GM21381 (cell line): ENCODE data around the gene DLX5.
"Not testable (repeated sequence)": the region's sequence is repeated elsewhere in the genome, so short reads cannot be mapped to it uniquely, and the experiment has no call there.

Source experiments
- ATAC-seq: cut with Tn5 transposase; IDR thresholded peaks from one replicate; pipeline ENCODE4 v1.9.1; 2021; ENCODE audit warnings: mild to moderate bottlenecking, moderate library complexity; ENCODE audit not compliant: unreplicated experiment

DLX5 gene

GRCh38 chr7:97024209-97025129 lies at the start of gene DLX5:
Gene DLX5 (minus strand): TSS chr7:97024831. CDS start chr7:97024623, 208 bp downstream.
- no peak for ATAC-seq

DNA sequence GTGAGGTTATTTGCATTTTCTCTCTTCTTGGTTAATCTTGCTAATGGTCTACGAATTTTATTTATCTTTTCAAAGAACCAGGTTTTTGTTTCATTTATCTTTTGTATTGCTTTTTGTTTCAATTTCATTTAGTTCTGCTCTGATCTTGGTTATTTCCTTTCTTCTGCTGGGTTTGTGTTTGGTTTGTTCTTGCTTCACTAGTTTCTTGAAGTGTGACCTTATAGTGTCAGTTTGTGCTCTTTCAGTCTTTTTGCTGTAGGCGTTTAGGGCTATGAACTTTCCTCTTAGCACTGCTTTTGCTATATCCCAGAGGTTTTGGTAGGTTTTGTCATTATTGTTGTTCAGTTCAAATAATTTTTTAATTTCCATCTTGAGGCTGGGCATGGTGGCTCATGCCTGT lies 47.4 kb upstream of the DLX5 start:
- ATAC-seq = not testable (repeated sequence)

DNA sequence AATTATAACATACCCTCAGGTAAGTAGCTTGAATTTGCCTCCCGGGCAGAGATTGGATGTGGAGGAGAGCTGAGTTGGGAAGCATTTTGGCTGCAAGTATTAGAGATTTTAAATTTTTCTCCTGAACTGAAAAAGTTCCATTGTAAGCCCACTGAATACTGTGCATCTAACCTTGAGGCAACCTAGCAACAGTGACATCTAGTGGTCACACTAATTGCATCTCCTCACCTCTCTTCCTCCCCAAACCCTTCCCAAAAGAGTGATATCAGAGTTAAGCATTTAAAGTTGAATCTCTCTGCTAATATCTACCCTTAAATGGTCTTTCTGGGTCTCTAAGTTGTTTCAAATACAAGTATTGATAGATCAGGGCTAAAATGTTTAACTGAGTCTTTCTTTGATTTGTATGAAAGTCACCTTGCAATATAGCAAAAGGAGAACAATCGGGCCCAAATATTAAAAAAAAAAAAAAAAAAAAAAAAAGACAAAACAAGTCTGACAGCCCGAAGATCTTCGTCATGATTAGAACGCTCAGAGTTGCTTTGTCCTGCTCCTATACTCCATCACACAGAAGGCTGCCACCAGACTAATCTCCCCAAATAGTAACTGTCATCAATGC lies 40.4 kb upstream of the DLX5 start:
- peak; percentile 77 for ATAC-seq

GRCh38 chr7:97064020-97064419 lies 39.4 kb upstream of the DLX5 start:
- ATAC-seq = no peak

DNA sequence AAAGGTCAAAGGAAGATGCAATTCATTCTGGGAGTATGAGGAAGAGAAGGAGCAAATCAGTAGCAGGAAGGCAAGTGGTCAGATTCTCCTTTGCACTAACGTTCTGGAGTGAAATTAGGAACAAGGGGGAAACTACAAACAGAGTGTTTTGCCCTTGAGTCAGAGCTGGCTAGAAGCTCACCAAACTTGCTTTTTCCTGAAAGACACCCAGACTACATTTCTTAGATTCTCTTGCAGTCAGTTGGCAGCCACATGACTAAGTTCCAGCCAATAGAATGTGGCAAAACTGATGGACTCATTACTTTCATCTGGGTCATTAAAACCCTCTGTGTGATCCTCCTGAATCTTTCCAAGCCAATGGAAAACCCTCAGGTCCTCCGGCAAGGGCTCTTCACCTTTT lies 18.6 kb upstream of the DLX5 start:
- ATAC-seq = no peak

DNA sequence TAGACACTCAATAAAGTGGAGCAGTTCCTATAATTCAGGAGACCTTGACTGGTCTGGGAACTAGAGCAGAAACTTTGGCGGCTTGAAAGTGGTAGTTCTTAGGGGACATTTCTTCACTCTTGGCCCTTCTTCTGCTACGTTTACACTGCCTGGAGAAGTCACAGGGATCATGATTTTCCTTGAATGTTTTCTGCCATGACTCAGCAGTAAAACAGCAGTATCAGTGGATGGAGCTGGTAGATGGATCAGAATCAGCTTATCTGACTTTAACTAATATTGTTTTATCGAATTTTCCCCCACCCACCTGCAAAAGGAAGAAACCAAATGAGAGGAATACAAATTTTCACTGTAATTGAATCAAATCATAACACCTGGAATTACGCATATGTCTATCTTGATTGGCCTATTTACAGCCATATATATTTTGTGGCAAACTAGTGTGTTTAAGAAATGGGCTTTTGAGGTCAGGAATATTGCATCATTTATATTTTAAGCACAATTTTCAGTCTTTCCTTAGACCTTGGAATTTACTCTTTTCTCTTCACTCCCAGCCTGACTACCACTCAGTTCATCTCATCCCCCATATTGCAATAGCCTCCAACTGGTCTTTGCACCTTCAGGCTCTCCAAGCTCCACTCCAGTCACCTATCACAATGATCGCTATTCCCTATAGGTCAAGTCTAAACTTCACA lies 14.9 kb upstream of the DLX5 start:
- ATAC-seq = no peak

GRCh38 chr7:97034213-97034852 lies 9.7 kb upstream of the DLX5 start:
- not testable (repeated sequence) for ATAC-seq

- ATAC-seq = peak; percentile 93
Measured at GRCh38 chr7:97027427-97028234, 3.0 kb upstream of the DLX5 start.

DNA sequence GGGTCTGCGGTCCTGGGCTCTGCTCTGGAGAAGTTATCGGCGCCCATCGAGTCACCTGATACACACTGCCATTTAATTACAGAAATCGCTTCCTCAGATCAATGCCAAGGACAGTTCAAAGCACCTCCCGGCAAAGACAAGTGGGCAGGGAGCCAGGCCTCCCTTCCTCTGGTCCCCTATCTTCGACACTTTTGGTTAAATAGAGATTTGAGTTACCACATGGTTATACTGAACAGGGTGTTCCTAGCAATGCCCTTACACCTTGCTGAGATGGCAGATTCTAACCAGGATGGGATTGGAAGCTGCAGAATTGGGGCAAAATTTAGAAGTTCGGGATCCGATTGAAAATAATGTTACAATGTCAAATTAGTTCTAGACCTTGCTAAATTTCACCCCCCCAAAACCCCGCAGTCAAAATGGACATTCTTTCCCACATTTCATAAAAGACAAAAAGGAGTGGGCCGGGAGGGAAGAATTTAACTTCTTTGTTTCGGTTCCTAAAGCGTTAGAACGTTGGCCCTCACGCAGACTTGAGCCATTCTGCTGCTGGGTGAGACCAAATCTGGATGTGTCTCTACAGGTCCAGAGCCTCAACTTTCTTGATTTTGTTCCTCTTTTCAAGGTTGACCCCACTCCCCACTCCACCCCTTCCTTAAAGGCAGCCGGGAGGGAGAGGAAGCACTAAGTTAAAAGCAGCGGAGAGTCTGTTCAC lies 2.2 kb upstream of the DLX5 start:
- peak; percentile 11 for ATAC-seq

DNA sequence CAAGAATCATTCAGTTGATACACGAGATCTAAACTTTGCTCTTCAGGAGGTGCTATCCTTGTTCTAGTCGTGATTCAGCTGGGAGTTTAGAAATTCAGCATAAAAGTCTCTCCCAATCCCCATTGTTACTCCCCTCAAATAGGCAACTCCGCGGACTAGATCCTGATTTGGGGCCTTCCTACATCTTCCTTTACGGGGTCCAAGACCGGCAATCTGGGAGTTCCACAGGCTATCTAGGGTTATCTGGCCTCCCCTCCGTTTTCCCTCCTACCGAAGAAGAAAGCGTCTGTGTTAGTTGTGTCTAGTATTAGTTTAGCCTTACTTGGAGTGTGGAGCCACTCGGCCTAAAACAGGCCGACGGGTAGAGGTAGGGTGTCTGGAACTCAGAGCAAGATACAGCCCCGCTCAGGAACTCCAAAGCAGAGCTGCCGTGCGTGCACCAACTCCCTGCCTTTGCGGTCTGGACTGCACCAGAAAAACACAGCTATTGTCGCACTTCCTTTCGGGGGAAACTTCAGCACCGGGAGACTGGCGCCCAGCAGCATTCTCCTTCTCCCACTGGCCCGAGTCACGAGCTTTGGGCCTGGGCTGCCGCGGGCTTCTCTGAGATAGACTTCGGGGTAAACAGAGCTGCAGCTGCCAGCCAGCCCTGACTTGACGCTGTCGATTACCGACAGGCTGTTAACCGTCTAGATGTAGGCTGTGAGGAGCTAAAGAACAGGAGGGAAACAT lies 1.5 kb upstream of the DLX5 start:
- ATAC-seq = no peak

GRCh38 chr7:97025130-97025499 lies 484 bp upstream of the DLX5 start:
- ATAC-seq = no peak

DNA sequence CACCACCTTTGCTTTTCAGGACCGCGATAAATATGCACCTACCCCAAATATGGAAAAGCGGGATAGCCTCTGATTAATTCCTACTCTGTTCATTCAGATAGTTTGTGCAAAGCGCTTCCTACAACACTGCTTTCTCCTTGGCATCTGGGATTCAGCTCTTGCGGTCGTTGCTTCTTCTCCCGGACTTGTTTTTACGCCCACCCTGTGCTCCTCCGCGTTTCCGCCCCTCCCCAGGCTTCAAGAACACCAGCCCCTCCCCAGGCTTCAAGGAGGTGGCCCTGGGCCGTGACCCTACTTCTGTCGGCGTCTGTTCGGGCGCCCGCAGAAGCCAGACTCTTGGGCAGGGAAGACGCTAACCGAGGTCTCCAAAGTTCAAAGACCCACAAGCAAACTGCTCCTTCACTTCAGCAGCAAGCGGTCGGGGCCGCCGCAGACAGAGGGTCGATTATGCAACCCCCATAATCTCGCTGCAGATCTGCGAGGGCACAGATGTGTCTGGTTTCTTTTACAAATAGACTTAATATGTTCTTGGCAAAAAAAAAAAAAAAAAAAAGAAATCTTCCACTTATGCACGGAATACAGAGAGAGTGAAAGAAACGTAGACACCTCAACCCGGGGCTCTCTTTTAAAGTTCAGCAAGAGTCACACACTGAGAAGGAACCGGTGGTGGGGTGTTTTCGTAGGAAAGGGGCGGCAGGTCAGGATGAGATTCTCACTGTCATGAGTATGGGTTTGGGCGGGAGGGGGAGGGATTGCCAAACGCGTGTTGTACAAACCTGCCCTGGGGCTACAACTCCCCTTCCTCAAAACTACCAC lies 1.9 kb downstream of the DLX5 start:
- no peak for ATAC-seq

- ATAC-seq = no peak
Measured at GRCh38 chr7:97021747-97022490, 2.7 kb downstream of the DLX5 start.

- no peak for ATAC-seq
Measured at GRCh38 chr7:97020996-97021746, 3.5 kb downstream of the DLX5 start.

DNA sequence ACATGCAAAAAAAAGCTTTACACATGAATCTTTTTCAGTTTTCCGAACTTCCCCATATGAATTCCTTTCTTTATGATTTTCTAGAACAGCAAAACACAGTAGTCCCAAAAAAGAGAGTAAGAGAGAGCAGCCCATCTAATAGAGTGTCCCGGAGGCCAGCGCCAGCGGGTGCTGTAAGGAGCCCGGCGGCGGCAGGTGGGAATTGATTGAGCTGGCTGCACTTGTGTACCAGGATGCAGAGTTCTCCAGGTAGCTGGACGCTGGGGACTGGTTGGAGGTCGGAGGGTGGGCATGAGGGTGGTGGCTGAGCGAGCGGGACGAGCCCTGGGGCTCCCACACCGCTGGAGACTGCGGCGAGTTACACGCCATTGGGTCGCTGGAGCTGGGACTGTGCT lies 4.0 kb downstream of the DLX5 start:
- ATAC-seq = no peak

DNA sequence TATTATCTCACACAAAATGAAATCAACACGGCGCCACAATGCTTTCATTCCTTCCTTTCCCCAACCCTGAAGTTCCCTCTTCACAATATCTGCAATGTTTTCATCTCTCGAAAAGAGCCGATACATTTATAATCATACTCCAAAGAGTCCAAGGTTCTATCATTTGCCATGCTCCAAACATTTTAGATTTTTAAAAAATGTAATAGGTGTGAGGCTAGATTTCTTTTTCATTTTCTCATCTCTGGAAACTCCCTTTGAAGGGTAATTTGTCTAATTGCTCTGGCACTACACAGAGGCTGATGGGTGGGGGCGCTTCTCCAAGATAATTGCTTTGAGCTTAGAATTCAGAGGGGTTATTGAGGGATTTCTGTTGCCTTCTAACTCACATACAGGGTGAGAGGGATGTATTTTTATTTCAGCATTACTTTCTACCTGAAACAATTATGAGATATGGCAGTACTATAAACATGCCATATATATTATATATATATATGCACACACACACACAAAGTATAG lies 4.9 kb downstream of the DLX5 start:
- no peak for ATAC-seq
